ENCODE measurements around the gene TAB2.

TAB2 gene

DNA sequence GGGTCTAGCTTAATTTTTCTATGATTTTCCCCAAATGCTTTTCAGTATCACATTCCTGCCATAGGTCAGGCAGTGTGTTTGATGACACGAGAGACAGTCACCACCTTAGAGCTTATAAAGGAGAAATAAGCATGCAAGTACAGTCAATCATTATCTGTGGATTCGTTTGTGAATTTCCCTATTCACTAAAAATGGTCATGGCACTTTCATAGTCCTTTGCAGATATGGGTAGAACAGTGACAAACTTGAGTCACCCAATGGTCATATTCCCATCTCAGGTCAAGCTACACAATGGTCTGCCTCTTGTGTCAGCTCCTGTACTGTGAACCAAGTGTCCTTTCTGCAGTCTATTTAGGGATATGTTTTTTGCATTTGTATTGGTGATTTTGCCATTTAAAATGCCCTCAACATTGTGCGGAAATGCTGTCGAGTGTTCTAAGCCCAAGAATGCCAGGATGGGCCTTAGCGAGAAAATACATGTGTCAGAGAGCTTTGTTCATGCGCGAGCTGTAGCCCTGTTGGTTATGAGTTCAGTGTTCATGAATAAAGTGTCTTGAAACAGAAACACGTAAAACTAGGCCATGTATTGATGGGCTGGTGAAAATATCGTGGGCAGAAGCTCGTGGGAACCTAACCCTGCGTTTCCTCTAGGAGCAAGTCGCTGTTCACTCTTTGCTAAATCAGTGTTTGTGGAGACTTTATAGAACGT, 102.3 kb downstream of the TAB2 start:
- ATAC-seq (no peak), DNase-seq (no peak)

DNA sequence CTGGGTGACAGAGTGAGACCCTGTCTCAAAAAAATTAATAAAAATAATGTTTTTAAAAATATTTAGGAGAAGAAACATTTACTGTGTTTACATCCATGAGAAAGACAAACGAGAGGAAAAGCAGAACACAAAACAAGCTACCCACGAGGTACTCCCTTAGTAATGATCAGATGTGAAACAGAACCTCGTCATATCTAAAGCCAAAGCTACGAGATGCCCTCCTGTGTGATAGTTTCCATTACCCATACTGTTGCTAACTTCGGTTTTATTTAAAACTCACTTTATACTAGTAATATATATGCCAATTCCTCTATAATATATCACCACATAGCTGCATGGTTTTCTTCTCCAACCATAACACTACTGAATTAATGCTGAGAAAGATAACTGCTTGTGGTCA, 103.6 kb downstream of the TAB2 start:
- ATAC-seq (no peak), DNase-seq (no peak)

DNA sequence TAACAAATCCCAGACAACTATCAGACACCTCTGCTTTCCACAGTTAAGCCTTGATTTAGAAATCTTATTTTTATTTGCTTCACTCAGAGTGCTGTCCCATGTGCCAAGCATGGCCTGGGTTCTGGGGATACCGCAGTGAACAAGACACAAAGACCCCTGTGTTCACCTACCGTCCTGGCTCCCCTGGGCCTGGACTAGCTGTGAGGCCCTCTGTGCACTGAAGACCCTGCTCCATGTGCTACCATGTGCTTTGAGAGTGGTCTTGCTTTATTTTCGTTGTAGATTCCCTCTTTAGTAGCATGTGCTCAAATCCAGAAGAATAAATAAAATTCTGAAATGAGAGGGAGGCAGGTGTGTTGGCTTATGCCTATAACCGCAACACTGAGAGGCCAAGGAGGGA, 105.1 kb downstream of the TAB2 start:
- DNase-seq (no peak), ATAC-seq (no peak)

DNA sequence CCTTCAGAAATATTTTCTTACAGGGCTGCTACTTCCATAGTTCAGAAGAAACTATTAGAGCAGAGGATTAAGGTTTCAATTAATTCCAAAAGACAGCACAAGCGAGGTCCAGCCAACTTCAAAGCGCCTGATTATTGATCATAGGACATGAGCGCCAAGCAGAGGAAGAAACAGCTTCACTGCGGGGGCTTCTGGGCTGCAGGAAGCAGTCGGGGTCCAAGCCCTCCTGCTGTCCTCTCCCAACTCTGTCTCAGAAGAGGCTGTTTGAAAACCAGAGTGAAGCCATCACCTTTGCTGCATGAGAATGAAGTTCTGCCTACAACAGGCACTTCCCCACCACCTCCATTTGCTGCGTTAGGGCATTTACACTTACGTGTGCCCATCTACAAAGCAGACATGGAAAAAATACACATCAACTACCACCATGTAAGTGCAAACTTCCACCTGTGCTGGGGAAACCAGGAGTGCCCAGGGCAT, 106.5 kb downstream of the TAB2 start:
- no peak for DNase-seq
- no peak for ATAC-seq

DNA sequence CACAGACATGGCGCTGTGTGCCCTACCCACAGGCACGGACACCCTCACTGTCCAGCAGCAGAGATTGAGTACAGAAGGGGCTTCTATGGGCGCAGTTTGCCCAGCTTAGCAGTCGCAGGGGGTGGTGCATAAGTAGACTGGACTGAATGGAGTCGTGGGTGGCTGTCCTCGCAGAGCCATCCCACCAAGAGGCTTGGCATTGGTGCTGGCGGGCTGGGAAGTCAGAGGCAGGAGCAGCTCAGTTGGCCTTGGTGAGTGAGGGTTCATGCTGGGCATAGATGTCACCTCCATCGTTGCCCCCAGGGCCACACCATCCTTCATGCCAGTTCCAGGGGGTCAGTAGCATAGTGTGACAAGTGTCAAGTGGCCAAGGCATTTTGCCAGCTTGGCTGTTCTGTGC, 107.7 kb downstream of the TAB2 start:
- ATAC-seq, result no peak
- no peak for DNase-seq

DNA sequence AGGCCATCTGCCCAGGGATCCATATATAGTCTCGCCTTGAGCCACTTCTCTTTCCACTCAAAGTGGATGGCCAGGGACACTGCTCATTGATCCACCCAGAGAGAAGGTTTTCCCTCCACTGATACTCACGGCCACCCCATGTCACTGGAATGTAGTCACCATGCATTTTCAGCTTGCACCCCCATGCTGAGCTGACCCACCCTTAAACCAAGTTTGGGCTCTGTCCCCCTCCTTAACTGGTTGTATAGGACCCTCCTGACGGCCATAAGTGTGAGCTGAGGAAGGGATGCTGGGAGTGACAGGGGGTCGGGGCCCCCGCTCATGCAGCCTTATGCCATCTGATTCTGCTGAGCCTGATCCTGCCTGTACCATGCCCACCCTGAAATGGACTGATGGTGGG, 108.2 kb downstream of the TAB2 start:
- no peak for DNase-seq
- ATAC-seq, result no peak

DNA sequence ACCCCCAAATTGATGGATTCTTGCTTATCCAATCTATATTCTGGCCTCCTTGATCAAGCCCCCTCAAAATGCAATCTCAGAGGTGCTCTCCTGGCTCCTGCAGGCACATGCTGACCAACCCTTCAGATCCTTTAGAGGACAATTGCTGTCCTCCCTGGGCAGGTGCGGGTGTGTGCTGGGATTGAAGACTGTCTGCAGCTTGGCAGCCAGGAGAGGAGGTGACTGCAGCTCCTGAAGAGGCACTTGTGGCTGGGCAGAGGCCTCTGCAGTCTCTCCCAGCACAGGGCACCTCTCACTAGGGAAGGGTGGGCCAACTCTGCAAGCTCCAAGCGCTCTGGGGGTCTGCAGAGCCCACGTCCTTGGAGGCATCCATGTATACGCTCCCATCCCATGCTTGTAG, 111.1 kb downstream of the TAB2 start:
- ATAC-seq (no peak), DNase-seq (no peak)

DNA sequence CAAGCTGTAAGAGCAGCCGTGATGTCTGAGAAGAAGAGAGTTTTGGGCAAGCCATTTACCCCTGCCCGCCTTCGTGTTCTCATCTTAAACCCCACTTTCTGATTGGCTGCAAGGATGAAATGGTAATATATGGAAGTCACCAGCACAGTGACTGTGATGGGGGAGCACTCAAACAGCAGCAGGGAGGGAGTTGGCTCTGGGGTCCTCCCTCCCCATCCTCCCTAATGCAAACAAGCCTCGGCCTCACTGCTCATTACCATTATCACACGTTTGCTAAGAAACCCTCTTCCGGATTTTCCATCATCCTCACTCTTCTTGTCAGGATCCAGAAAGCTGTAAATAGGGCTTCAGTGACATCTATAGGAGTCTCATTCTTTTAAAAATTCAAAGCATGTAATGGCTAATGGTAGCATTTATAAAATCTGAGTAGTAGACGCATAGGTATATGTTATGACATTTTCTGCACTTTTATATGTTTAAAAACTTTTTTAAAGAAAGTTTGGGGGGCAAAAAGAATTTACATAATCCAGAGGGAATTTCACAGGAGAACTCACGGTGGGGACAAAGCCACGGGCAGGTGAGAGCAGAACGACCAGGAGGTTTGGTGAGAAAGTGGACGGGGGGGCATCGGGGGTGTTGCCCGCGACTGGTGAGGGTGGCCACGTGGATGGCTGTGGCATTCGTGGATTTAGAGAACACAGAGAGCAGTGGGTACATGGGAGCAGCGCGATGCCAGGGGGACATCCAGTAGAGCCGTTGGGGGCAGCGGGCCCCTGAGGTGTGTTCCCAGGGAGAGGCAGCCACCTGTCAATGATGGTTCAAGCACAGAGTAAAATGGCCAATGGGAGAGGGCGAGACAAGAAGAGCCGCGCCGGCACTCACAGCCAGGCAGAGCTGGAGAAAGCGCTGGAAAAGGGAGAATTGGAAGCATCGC, 112.2 kb downstream of the TAB2 start:
- DNase-seq (no peak), ATAC-seq (no peak)

DNA sequence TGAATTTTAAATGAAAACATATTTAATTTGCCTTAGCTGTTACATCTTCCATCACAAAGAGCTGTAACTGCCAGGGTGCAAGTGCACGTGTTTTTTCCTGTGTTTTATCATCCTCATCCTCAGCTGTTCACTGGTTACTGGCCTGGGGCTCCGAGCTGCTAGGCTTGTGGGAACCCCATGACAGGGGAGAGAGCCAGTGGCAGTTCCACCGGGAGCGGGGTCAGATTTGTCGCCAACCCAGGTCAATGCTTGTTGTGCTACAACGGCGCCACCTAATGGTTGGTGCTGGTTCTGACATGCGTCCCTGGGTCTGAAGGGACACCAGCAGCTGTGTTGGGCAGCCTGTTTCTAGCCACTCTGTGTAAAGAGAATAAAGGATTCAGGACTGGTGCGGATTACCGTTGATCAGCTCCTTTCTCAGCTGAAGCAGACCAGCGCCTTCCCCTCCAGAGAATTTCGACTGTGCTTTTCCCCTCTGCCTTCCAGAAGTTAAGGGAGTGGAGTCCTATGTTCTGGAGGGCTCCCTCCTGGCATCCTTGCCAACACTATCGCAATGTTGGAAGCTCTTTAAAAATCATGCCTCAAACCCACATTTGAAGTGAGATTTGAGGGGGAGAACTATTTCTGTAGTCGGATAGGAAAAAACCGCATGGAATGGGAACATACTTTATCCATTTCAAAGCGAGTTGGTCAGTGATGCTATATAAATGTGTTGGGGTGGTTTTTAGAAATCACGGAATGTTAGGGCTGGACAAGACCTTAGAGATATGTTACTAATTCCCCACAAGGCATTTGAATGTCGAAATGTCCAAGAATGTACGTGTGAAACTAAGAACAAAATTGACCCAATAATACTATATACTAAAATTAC, 114.6 kb downstream of the TAB2 start:
- ATAC-seq, result peak; percentile 93

DNA sequence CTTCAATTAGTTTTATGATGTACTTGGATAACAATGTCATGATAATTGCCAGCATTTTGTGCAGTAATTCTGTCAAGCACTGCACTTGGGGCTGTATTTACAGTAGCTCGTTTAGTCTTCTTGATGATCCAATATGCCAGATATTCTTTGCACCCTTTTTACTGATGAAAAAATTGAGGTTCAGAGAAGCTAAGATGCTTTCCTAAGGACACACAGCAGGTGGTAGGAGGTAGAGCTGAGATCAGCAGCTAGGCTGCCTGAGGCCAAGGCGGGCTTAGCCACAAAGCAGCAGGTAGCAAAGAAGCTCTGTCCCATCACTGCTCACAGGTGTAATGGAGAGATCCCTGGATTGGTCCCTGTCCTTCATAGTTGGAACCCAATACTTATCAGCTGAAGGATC, 115.9 kb downstream of the TAB2 start:
- DNase-seq (no peak), ATAC-seq (no peak)

More for the DNA sequence above, 114.6 kb downstream of the TAB2 start:
- DNase-seq, result peak; percentile 93

DNA sequence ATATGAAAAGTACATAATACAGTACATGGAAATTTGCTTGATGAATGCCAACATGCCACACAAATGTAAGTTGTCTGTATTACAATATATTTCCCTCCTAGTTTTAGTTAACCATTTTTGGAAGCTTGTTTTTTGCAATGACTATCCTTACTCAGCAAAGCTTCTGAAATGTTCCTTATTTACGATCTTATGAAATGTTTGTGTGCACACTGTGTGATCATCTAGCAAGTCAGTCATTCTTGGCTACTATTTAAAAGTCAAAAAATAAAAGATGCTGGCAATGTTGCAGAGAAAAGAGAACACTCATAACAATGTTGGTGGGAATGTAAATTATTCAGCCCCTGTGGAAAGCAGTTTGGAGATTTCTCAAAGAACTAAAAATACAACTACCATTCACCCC, 116.4 kb downstream of the TAB2 start:
- no peak for ATAC-seq
- no peak for DNase-seq

DNA sequence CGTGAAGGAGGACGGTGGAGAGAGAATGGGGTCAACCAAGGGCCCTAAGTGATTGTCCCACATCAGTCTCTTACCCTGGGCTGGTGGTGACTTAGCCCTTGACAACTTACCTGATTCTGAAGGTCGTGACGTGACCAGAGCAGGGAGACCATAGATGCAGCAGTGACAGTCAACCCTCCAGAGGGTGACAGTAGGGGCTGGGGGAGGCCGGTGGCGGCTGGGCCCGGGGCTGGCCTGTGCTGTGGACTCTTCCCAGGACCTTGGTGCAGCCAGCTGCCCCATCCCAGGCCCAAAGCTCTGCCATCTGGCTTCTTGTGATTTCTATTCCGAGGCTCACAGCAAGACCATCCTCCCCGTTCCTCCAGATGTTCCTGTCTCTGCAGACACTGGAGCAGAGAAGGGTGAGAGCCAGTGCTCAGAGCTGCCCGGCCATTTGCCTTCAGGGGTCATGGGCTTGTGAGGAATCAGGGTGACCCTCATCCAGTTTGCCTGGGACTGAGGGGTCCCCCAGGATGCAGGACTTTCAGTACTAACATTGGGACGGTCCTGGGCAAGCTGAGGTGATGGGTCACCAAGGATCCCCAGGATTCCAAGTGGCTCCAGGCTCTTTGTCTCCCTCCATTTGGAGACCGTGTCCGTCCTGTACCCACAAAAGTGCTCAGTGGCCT, 118.5 kb downstream of the TAB2 start:
- DNase-seq (no peak), ATAC-seq (no peak)

DNA sequence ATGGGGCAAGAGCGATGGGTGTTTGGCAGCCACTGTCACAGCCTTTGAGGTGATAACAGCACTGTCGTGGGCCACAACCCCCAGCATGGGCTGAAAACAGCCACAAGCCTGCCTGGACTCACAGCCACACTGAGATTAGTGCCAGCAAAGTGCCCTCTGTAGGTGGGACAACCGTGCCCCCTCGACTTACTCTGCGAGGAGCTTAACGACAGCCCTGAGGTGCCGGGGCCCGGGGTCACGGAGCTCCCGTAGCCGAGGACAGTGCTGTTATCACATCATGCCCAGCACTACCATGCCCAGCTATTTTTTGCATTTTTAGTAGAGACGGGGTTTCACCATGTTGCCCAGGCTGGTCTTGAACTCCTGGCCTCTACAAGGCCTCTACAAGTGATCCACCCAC, 119.1 kb downstream of the TAB2 start:
- DNase-seq, result no peak
- no peak for ATAC-seq

DNA sequence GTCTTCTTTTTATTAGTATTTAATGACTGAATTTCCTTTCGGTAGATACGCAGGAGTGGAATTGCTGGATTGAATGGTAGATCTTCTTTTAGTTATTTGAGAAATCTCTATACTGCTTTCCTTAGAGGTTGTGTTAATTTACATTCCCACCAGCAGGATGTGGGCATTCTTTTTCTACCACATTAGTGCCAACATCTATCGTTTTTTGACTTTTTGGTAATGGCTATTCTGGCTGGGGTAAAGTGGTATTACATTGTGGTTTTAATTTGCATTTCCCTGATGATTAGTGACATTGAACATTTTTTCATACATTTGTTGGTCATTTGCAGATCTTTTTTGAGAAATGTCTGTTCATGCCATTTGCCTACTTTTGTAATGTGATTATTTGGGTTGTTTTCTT, 119.7 kb downstream of the TAB2 start:
- DNase-seq (no peak), ATAC-seq (no peak)

DNA sequence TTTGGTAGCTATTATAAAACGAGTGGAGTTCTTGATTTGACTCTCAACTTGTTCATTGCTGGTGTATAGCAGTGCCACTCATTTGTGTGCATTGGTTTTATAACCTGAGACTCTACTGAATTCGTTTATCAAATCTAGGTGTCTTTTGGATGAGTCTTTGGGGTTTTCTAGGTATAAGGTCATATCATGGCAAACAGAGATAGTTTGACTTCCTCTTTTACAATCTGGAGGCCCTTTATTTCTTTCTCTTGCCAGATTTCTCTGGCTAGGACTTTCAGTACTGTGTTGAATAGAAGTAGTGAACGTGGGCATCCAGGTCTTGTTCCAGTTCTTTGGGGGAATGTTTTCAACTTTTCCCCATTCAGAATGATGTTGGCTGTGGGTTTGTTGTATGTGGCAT, 121.3 kb downstream of the TAB2 start:
- no peak for ATAC-seq

DNA sequence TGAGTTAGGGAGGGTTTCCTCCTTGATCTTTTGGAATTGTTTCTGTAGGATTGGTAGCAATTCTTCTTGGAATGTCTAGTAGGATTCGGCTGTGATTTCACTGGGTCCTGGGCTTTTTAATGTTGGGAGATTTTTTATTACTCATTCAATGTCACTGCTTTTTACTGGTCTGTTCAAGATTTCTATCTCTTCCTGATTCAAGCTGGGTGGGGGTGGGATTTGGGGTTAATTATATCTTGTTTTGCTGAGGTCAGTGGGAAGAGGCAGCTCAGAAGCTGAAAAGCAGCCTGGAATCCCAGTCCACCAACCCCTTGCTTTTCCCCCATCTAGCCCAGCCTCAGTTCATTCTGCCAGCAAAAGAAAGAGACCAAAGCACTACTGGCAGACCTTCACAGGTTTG, 122.1 kb downstream of the TAB2 start:
- ATAC-seq (no peak), DNase-seq (no peak)

More for the DNA sequence above, 121.3 kb downstream of the TAB2 start:
- no peak for DNase-seq

DNA sequence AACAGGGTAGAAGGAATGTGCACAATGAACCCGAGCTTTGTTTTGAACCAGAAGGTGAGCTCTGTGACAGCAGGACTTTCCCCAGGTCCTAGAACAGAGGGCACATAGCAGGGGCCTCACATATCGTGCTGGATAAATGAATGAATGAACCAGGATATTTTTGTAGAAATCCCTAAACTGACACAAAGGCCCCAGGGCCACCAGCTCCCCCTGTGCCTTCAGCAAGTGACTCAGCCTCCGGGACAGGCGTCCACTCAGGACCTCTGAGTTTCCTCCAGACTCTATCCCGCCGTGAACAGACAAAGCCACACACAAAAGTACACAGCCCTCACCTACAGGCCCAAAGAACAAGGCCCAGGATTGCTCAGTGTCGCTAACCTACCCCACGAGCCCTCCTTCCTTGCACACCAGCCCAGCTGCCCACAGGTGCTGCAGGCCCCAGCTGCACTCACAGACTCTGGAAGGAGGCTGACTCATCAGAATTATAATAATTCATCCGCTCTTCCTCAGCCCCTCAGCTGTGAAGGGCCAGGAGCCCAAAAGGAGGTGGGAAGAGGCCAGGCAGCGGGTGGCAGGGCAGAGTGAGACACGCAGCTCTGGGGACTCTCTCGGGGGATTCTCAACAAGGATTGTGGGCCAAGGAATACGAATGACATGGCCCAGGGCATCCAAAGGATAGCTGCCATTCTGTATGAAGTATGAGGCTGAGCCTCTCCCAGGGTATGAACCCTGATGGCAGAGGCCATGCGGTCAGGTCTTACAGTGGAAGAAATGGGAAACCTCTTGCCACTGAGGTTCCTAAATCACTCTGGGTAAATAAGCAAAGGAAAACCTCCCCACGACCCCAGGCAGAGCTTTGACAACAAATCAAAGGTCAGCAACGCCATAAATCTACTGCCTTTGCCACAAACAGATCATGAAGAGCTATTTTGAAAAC, 123.5 kb downstream of the TAB2 start:
- DNase-seq (no peak), ATAC-seq (no peak)

DNA sequence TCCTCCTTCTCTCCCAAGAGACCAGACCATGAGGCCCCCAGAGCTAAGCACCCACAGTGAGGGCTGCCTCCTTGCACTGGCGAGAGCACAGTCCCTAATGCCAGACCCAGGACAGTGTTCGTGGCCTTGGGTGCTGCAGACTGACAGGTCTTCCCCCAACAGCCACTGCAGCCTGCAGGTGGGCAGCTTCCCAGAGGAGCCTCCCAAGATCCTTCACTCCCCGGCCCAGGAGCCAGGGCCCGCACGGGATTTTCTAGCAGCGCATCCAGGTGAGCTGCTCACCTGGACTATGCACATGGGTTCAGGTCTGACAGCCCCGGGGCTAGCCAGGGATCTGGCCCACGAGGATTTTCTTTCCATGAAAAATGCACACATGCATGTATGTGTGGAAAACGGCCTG, 124.2 kb downstream of the TAB2 start:
- DNase-seq (no peak), ATAC-seq (no peak)

DNA sequence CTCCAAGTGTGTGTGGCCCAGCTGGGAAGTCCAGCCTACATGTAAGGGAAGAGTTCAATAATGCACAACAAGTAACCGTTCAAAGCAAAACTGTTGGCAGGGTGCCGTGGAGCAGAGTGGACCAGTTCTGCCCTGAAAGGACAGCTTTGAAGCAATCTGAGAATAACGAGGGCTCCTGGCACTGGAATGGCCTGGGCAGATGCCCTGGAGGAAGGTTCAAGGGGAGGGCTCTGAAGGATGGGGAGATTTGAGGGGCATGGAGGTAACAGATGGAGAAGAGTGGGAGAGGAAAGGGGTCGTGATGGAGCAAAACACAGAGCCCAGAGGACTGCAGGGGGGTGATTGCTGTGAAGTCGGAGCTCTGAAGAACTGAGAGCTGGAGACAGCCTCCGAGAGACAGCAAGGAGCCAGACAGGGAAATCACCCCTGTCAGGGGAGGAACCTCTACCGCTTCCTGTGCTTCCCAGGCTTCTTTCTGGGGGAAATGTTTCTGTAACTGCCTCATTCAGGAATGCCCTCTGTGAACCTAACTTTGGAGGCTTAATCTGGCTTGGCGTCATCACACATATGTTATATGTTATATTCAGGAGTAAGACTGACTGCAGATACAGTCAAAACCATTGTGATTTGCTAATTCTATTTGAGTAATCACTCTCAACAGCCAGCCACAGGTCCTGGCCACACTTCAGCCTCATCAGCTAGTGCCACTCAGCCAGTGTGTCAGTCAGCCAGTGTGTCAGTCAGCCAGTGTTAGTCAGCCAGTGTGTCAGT, 126.1 kb downstream of the TAB2 start:
- DNase-seq (no peak), ATAC-seq (no peak)

Data from stimulated activated naive CD8-positive, alpha-beta T cell treated with anti-CD3 and anti-CD28 coated beads, Interleukin-15, Interleukin-2, amounts not matched to agents 100 U/mL and 50 U/mL, for 24 hours (primary cell).